ENCODE results near the gene CSAD. TPM values are rescaled to one million over a fixed set of nuclear protein-coding genes. Genes with fewer than 3 reads are reported as not detected.

CSAD gene
- total and polyA plus RNA-seq, 2 of the 13 experiments (the other 11 are each of a cell fraction or from before 2014, with no cell fraction given): 7.2 to 23.5 TPM

DNA sequence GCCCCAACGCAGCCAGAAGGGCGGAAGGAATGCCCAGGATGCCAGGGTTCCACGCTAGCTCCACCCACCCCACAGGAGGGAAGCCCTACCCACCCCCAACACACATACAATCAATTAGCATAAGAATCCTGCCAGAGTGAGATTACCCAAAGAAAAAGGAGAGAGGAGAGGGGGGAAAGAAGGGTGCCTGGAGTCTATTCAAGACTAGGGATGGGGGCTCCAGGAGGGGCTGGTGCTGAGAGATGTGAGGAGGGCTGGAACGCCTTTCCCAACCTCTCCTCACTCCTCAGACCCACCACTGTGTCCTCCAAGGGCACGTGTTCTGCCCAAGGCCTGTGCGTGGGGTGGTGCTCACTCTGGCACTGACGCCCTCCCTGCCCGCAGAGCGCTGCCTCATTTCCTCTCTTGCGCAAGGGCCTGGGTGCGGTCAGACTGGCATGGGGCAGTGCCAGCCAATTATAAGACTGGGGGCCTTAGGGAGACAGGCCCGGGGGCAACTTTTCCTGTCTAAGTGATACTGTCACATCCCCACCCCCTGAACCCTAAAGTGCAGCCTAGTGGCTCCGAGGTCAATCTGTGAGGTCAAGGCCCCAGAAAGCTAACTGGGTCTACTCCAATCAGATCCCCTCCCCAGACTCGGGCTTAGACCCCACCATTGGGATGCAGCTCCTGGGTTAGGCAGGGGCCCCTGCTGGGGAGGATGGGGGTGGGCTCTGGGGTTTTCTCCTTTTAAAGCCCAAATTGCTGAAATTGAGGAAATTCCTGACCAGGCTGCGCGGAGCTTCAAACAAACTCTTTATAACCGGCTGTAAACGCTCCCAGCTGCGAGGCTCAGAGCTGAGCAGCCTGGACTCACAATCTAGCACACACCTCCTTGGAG is 36.6 kb upstream of the CSAD start (continued):
- TF ChIP-seq ZNF205 (CRISPR knock-in tag; IDR thresholded peaks at IDR 0.05) (0 out of 2 replicates have a peak, but pooled peaks have one; percentile 29), REL (CRISPR knock-in tag; conservative IDR thresholded peaks at IDR 0.05) (no peak), HNRNPL (IDR thresholded peaks at IDR 0.05; ENCODE audit: low read depth, low read length) (peak; percentile 95), CEBPB (IDR thresholded peaks at IDR 0.05; ENCODE audit: borderline replicate concordance, low read depth, low read length) (peak; percentile 80)
- TF ChIP-seq, protein P1, sequence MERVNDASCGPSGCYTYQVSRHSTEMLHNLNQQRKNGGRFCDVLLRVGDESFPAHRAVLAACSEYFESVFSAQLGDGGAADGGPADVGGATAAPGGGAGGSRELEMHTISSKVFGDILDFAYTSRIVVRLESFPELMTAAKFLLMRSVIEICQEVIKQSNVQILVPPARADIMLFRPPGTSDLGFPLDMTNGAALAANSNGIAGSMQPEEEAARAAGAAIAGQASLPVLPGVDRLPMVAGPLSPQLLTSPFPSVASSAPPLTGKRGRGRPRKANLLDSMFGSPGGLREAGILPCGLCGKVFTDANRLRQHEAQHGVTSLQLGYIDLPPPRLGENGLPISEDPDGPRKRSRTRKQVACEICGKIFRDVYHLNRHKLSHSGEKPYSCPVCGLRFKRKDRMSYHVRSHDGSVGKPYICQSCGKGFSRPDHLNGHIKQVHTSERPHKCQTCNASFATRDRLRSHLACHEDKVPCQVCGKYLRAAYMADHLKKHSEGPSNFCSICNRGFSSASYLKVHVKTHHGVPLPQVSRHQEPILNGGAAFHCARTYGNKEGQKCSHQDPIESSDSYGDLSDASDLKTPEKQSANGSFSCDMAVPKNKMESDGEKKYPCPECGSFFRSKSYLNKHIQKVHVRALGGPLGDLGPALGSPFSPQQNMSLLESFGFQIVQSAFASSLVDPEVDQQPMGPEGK (CRISPR knock-in tag; IDR thresholded peaks at IDR 0.05): peak; percentile 2; the same call in 1 of the 2 replicates

DNA sequence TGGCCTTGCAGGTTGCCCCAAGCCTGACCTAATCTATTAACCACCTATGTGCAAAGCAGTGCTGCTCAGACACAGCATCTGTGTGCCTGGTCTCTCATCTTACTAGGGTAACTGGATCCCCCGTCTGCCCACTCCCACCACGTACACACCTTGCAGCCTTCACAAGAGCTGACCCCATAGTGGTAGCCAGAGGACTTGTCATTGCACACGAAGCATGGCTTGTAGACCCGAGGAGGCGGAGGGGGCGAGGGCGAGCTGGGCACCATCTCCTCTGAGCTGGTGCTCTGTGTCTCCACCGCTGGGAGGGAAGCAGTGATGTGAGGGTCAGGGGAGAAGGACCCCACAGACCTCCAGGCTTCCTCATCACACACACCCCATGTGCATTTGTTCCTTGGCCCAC is 34.8 kb upstream of the CSAD start:
- no peak for DNase-seq (ENCODE audit: low spot score)
- H3K27ac ChIP-seq (ENCODE audit: extremely low read length, insufficient read depth, low read length): no peak overlapping the region
- no peaks in the 10 kb centered on the region; a peak in 1 of 5 replicates for H3K36me3 ChIP-seq (replicated peaks in 1 of 2; ENCODE audit: control insufficient read depth in 1 of 2, insufficient read depth in 2 of 2, low read length in 2 of 2)
- no peak for ATAC-seq
- peaks cover 51% of the 10 kb centered on the region for H3K4me1 ChIP-seq (ENCODE audit: insufficient read depth, low read length)
- no peak for TF ChIP-seq MIXL1 (CRISPR knock-in tag; IDR thresholded peaks at IDR 0.05)
- no peak for TF ChIP-seq ZNF780A (CRISPR knock-in tag; IDR thresholded peaks at IDR 0.05)
- TF ChIP-seq, protein P2, sequence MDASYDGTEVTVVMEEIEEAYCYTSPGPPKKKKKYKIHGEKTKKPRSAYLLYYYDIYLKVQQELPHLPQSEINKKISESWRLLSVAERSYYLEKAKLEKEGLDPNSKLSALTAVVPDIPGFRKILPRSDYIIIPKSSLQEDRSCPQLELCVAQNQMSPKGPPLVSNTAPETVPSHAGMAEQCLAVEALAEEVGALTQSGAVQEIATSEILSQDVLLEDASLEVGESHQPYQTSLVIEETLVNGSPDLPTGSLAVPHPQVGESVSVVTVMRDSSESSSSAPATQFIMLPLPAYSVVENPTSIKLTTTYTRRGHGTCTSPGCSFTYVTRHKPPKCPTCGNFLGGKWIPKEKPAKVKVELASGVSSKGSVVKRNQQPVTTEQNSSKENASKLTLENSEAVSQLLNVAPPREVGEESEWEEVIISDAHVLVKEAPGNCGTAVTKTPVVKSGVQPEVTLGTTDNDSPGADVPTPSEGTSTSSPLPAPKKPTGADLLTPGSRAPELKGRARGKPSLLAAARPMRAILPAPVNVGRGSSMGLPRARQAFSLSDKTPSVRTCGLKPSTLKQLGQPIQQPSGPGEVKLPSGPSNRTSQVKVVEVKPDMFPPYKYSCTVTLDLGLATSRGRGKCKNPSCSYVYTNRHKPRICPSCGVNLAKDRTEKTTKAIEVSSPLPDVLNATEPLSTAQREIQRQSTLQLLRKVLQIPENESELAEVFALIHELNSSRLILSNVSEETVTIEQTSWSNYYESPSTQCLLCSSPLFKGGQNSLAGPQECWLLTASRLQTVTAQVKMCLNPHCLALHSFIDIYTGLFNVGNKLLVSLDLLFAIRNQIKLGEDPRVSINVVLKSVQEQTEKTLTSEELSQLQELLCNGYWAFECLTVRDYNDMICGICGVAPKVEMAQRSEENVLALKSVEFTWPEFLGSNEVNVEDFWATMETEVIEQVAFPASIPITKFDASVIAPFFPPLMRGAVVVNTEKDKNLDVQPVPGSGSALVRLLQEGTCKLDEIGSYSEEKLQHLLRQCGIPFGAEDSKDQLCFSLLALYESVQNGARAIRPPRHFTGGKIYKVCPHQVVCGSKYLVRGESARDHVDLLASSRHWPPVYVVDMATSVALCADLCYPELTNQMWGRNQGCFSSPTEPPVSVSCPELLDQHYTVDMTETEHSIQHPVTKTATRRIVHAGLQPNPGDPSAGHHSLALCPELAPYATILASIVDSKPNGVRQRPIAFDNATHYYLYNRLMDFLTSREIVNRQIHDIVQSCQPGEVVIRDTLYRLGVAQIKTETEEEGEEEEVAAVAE (CRISPR knock-in tag; IDR thresholded peaks at IDR 0.05; ENCODE audit: borderline replicate concordance): no peak
- TF ChIP-seq ZNF570 (CRISPR knock-in tag; IDR thresholded peaks at IDR 0.05; ENCODE audit: borderline replicate concordance): no peak
- TF ChIP-seq PPARG (CRISPR knock-in tag; conservative IDR thresholded peaks at IDR 0.05): no peak
- no peak for TF ChIP-seq SUZ12 (IDR thresholded peaks at IDR 0.05; ENCODE audit: low read depth, low read length)
- TF ChIP-seq ZBTB1 (CRISPR knock-in tag; IDR thresholded peaks at IDR 0.05; ENCODE audit: borderline replicate concordance): no peak
- TF ChIP-seq, protein P3, sequence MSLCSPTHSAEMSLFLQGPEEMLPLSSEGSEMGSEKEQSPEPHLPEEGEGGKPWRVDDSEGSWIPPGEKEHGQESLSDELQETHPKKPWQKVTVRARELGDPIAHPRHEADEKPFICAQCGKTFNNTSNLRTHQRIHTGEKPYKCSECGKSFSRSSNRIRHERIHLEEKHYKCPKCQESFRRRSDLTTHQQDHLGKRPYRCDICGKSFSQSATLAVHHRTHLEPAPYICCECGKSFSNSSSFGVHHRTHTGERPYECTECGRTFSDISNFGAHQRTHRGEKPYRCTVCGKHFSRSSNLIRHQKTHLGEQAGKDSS (CRISPR knock-in tag; IDR thresholded peaks at IDR 0.05; ENCODE audit: borderline replicate concordance, low read depth): no peak
- no peak for TF ChIP-seq KDM6A (CRISPR knock-in tag; IDR thresholded peaks at IDR 0.05; ENCODE audit: low read depth)
- TF ChIP-seq ZNF510 (CRISPR knock-in tag; IDR thresholded peaks at IDR 0.05; ENCODE audit: low read depth): no peak
- TF ChIP-seq ZNF180 (CRISPR knock-in tag; IDR thresholded peaks at IDR 0.05; ENCODE audit: borderline replicate concordance, low read depth): no peak
- WGBS (ENCODE audit: low lambda C conversion rate): 85% methylated on average over 8 of the region's 8 CpGs
- no peak overlapping the region for H3K4me2 ChIP-seq (ENCODE audit: low read depth, low read length)
- H4K20me1 ChIP-seq (ENCODE audit: insufficient read depth, low read length): no peaks in the 10 kb centered on the region
- peaks cover 0 to 8% of the 10 kb centered on the region in 2 experiments; a peak in 2 of 5 replicates for H3K27me3 ChIP-seq (ENCODE audit: control insufficient read depth in 1 of 2, insufficient read depth in 2 of 2, low read length in 2 of 2)
- no peak overlapping the region for H3K4me3 ChIP-seq (replicated peaks in 1 of 3; ENCODE audit: insufficient read depth in 1 of 3, low read depth in 2 of 3, low read length in 3 of 3)
- ChIA-PET POLR2A (interaction anchor here (3.6 kb wide), 1 partner anchor 80 kb away, joined by 8 read pairs; the partner anchor contains the start of gene PFDN5), CTCF (ENCODE audit: low intra/inter-chr PET ratio, low total read pairs) (no interaction called here)
- H3K9ac ChIP-seq (ENCODE audit: insufficient read depth, low read depth, low read length): no peak overlapping the region
- no peaks in the 10 kb centered on the region for H3K79me2 ChIP-seq (ENCODE audit: insufficient read depth, low read length)
- no TSS peak for BruUV-seq (replicated peaks)
- H3K9me3 ChIP-seq (ENCODE audit: low read length): no peaks in the 10 kb centered on the region
- H2AFZ ChIP-seq (ENCODE audit: low read length): no peak overlapping the region
- in situ Hi-C loops (cut with HindIII; ENCODE audit: extremely low pct_ligation_motif_present, low pct_unique_long_range_greater_than_20kb) (loop anchor here (5.0 kb wide), 1 partner anchor 52 kb away; the partner anchor contains the start of gene ESPL1), intact Hi-C loops (cut with micrococcal nuclease; ENCODE audit: unreplicated experiment) (no loop called here)
- FAIRE-seq: no peak

Data from HepG2 (cell line).